Spinal cord (tissue), 10 donors: ENCODE results near the gene HSFX2. TPM values are rescaled to one million over a fixed set of nuclear protein-coding genes. Genes with fewer than 3 reads are reported as not detected.
"Not testable (repeated sequence)": the region's sequence is repeated elsewhere in the genome, so short reads cannot be mapped to it uniquely, and the experiment has no call there.

ENCODE experiments used
- DNase-seq, 6 donors: peaks; one replicate each; pipeline versions ENCODE4 v3.0.0 to v3.0.0-alpha.2; 2013 to 2015; ENCODE audit warnings: low spot score in 6 of 6, low read depth in 4 of 6
- H3K27ac ChIP-seq: one replicate; pipeline ENCODE4 v1.5.1; 2013; ENCODE audit warnings: low read depth, low read length, control low read depth
- H3K27me3 ChIP-seq: one replicate; pipeline ENCODE4 v1.6.1; 2013; ENCODE audit warnings: low read length; ENCODE audit not compliant: control insufficient read depth, insufficient read depth
- H3K36me3 ChIP-seq: one replicate; pipeline ENCODE4 v1.6.1; 2013; ENCODE audit warnings: low read length; ENCODE audit not compliant: control insufficient read depth, insufficient read depth
- H3K4me1 ChIP-seq: one replicate; pipeline ENCODE4 v1.6.1; 2013; ENCODE audit warnings: low read length; ENCODE audit not compliant: control insufficient read depth, insufficient read depth
- H3K4me3 ChIP-seq: one replicate; pipeline ENCODE4 v1.5.1; 2013; ENCODE audit warnings: low read depth, low read length, control low read depth
- H3K9me3 ChIP-seq: one replicate; pipeline ENCODE4 v1.6.1; 2013; ENCODE audit warnings: low read length; ENCODE audit not compliant: control insufficient read depth, insufficient read depth
- WGBS: methylation state at CpG from one replicate; pipeline ENCODE4 v1.1.5; 2013; ENCODE audit warnings: missing lambda C conversion rate; ENCODE audit not compliant: insufficient coverage; 5-methylcytosine and 5-hydroxymethylcytosine counted together
- polyA plus RNA-seq, 2 donors: library from polyadenylated mRNA; unstranded; fragments of 120-200 nt; gene quantifications; one replicate each; pipeline ENCODE4 v1.2.1, GENCODE V29; 2013; ENCODE audit not compliant: insufficient read length in 2 of 2
- total RNA-seq, 2 donors: library from RNA; depleted of rRNA in 1 of 2; stranded (reverse); fragments of 120-200 nt in 1 of 2; fragments of >200 nt in 1 of 2; gene quantifications; one replicate each; pipeline versions ENCODE4 v1.2.3 to v1.2.4, GENCODE V29; 2013 to 2014
- donor health status: healthy.

The HSFX2 gene
- total and polyA plus RNA-seq, 4 donors = 0.86 to 2.4 (median 1.1) TPM

DNA sequence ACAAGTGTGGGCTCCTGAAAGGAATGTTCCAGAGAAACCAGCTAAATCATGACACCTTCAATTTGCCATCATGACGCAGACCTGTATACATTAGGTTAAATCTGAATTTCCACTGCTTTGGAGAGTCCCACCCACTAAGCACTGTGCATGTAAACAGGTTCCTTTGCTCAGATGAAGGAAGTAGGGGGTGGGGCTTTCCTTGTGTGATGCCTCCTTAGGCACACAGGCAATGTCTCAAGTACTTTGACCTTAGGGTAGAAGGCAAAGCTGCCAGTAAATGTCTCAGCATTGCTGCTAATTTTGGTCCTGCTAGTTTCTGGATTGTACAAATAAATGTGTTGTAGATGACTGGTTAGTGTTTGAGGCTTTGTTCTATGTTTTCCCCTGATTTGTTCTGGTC lies 48.2 kb downstream of the HSFX2 start:
- not testable (repeated sequence) for H3K36me3 ChIP-seq, H3K4me1 ChIP-seq, H3K4me3 ChIP-seq, H3K27me3 ChIP-seq, H3K9me3 ChIP-seq, H3K27ac ChIP-seq, DNase-seq
- no CpG with 5 or more reads among the region's 1 CpG for WGBS

DNA sequence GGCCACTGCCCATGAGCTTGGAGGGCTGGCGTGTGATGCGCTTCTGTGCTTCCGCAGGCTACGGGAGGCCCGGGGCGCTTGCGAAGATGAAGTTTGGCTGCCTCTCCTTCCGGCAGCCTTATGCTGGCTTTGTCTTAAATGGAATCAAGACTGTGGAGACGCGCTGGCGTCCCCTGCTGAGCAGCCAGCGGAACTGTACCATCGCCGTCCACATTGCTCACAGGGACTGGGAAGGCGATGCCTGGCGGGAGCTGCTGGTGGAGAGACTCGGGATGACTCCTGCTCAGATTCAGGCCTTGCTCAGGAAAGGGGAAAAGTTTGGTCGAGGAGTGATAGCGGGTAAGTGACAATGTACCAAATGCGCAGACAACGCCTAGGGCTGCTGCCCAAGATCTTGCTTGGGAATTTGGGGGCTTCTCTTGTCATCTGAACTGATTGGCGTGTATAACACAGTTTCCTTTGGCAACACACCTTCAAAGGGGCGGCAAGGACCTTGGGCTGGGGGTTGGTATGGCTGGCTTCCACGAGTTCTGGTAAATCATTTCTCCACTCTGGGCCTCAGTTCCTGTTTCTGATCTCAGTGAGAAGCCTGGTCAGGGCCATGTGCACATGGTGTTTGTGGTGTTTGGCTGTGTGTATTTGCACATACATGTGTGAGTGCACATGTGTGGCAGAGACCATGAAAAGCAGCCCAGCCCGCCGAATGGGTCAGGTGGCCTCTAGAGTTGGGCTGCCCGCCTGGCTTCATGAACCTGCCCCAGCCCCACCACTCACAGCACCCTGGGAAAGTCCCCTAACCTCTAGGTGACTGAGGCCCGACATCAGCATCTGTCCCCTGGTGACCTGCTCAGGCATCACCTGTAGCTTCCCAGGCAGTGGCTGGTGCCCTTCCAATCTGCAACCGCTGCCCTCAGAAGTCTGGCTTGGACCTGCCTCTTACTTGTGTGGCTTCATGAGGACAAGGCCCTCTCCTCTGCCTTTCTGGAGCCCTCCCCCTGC lies 49.3 kb downstream of the HSFX2 start:
- no CpG with 5 or more reads among the region's 29 CpGs for WGBS
- not testable (repeated sequence) for H3K4me1 ChIP-seq, DNase-seq, H3K4me3 ChIP-seq, H3K27ac ChIP-seq, H3K9me3 ChIP-seq, H3K36me3 ChIP-seq, H3K27me3 ChIP-seq

Other genes with a start within 250 kb of the HSFX2 start
- 100 to 1,000 TPM in 1 of 2 donors, 10 to 100 TPM in 1; 72.7 to 190 TPM for gene IDS, start 90.0 kb downstream of the HSFX2 start, total RNA-seq
- gene IDS, start 90.0 kb downstream of the HSFX2 start, polyA plus RNA-seq = 100 to 1,000 TPM; 208 to 256 TPM
- 10 to 100 TPM; 13.7 to 22.4 TPM for gene EOLA1, start 54.3 kb downstream of the HSFX2 start, total RNA-seq
- gene EOLA1, start 54.3 kb downstream of the HSFX2 start, polyA plus RNA-seq = 10 to 100 TPM; 24.2 to 26.8 TPM
- gene HSFX3, start 45.4 kb downstream of the HSFX2 start, total RNA-seq = not detected
- under 1 TPM; 0.39 to 0.48 TPM for gene HSFX3, start 45.4 kb downstream of the HSFX2 start, polyA plus RNA-seq
- not detected for gene MAGEA9B, start 7.9 kb downstream of the HSFX2 start, total RNA-seq
- not detected for gene MAGEA9B, start 7.9 kb downstream of the HSFX2 start, polyA plus RNA-seq
- 10 to 100 TPM; 31.7 to 42.0 TPM for gene TMEM185A, start 36.5 kb upstream of the HSFX2 start, total RNA-seq
- 10 to 100 TPM; 33.9 to 45.6 TPM for gene TMEM185A, start 36.5 kb upstream of the HSFX2 start, polyA plus RNA-seq
- not detected for gene MAGEA11, start 116.7 kb upstream of the HSFX2 start, total RNA-seq
- not detected for gene MAGEA11, start 116.7 kb upstream of the HSFX2 start, polyA plus RNA-seq
- gene HSFX1, start 178.8 kb upstream of the HSFX2 start, total RNA-seq = 1 to 10 TPM; 2.2 to 3.5 TPM
- gene HSFX1, start 178.8 kb upstream of the HSFX2 start, polyA plus RNA-seq = 1 to 10 TPM; 3.2 to 6.0 TPM
- gene MAGEA9, start 186.6 kb upstream of the HSFX2 start, total RNA-seq = not detected
- not detected for gene MAGEA9, start 186.6 kb upstream of the HSFX2 start, polyA plus RNA-seq